HepG2 (cell line): ENCODE data around the gene YBX2. TPM values are rescaled to one million over a fixed set of nuclear protein-coding genes. Genes with fewer than 3 reads are reported as not detected.

Experiments
- BCLAF1 ChIP-seq: fragments of 450-650 bp; IDR thresholded peaks from 2 replicates; pipeline ENCODE4 v1.6.1; 2017; ENCODE audit warnings: mild to moderate bottlenecking
- CREBL2 ChIP-seq: sonication (generic); formaldehyde crosslinking; IDR thresholded peaks from 2 replicates; pipeline ENCODE4 v1.8.1; 2023; ENCODE audit warnings: missing genetic modification reagents, mild to moderate bottlenecking, borderline replicate concordance
- E2F2 ChIP-seq: sonication (generic); formaldehyde crosslinking; IDR thresholded peaks from 2 replicates; pipeline ENCODE4 v1.4.0; 2020; ENCODE audit warnings: missing genetic modification reagents, borderline replicate concordance
- MBNL3 ChIP-seq: fragments of 250-450 bp; sonication (Bioruptor Pico); conservative IDR thresholded peaks from 2 replicates; pipeline ENCODE4 v1.8.0; 2022; ENCODE audit warnings: mild to moderate bottlenecking, inconsistent platforms
- MLX ChIP-seq: IDR thresholded peaks from 2 replicates; pipeline ENCODE4 v1.6.1; 2016
- MXD4 ChIP-seq: IDR thresholded peaks from 2 replicates; pipeline ENCODE4 v1.6.1; 2016; ENCODE audit warnings: mild to moderate bottlenecking, missing biosample characterization, missing genetic modification reagents
- PRDM4 ChIP-seq: sonication (generic); formaldehyde crosslinking; IDR thresholded peaks from 2 replicates; pipeline ENCODE4 v1.9.0; 2021; ENCODE audit warnings: missing genetic modification reagents, borderline replicate concordance
- RFXANK ChIP-seq: IDR thresholded peaks from 2 replicates; pipeline ENCODE4 v1.6.1; 2016
- SIN3A ChIP-seq: IDR thresholded peaks from 2 replicates; pipeline ENCODE4 v1.6.1; 2011; ENCODE audit warnings: low read depth, mild to moderate bottlenecking, control low read depth, low read length, borderline replicate concordance
- SMC3 ChIP-seq: IDR thresholded peaks from 2 replicates; pipeline ENCODE4 v1.6.1; 2011; ENCODE audit warnings: low read length, improper control_type of control experiment
- THRA ChIP-seq: sonication (generic); formaldehyde crosslinking; IDR thresholded peaks from 2 replicates; pipeline ENCODE4 v1.4.0; 2020; ENCODE audit warnings: missing genetic modification reagents, borderline replicate concordance
- ZC3H4 ChIP-seq: sonication (generic); formaldehyde crosslinking; IDR thresholded peaks from 2 replicates; pipeline ENCODE4 v1.4.0; 2020; ENCODE audit warnings: missing genetic modification reagents, borderline replicate concordance
- ZFAT ChIP-seq: sonication (generic); formaldehyde crosslinking; conservative IDR thresholded peaks from 2 replicates; pipeline ENCODE4 v1.8.1; 2023; ENCODE audit warnings: missing genetic modification reagents, inconsistent platforms
- ZFP91 ChIP-seq: sonication (generic); formaldehyde crosslinking; IDR thresholded peaks from 2 replicates; pipeline ENCODE4 v1.9.0; 2022; ENCODE audit warnings: missing genetic modification reagents, mild to moderate bottlenecking, borderline replicate concordance
- ZNF143 ChIP-seq: sonication (generic); formaldehyde crosslinking; IDR thresholded peaks from 2 replicates; pipeline ENCODE4 v1.4.0; 2020; ENCODE audit warnings: missing genetic modification reagents
- ZNF17 ChIP-seq: sonication (generic); formaldehyde crosslinking; IDR thresholded peaks from 2 replicates; pipeline ENCODE4 v1.5.0; 2020; ENCODE audit warnings: mild to moderate bottlenecking, missing genetic modification reagents
- ZNF263 ChIP-seq: sonication (generic); formaldehyde crosslinking; IDR thresholded peaks from 2 replicates; pipeline ENCODE4 v1.4.0; 2020; ENCODE audit warnings: missing genetic modification reagents
- ZNF883 ChIP-seq: sonication (generic); formaldehyde crosslinking; IDR thresholded peaks from 2 replicates; pipeline ENCODE4 v1.5.1; 2020; ENCODE audit warnings: mild to moderate bottlenecking, missing genetic modification reagents; ENCODE audit errors: not compliant biosample characterization
- polyA plus RNA-seq, 8 experiments: library from polyadenylated mRNA; depleted of rRNA in 3 of 8; stranded (reverse) in 7 of 8; unstranded in 1 of 8; fragments of >200 nt; fragmentation: Illumina TruSeq in 4 of 8; extraction: Trizol in 4 of 8; gene quantifications; 2 replicates each; pipeline versions ENCODE4 v1.2.1 to v1.2.3, GENCODE V29; 2011 to 2016; ENCODE audit warnings: low read depth in 4 of 8, missing spikeins in 1 of 8, mixed read lengths in 1 of 8; ENCODE audit not compliant: insufficient read depth in 1 of 8
- total RNA-seq, 5 experiments: library from RNA; depleted of rRNA; stranded (reverse); fragments of >200 nt; fragmentation: Illumina TruSeq; extraction: Trizol; gene quantifications; 2 replicates each; pipeline ENCODE4 v1.2.3, GENCODE V29; 2016; ENCODE audit warnings: low read depth in 1 of 5

YBX2 gene
- total and polyA plus RNA-seq, 2 of the 13 experiments (the other 11 are each of a cell fraction or from before 2014, with no cell fraction given): 0.12 to 0.22 TPM

GRCh38 chr17:7242717-7243452, 51.6 kb downstream of the YBX2 start (continued):
- TF ChIP-seq MLX (CRISPR knock-in tag) (peak; percentile 75), SIN3A (peak; percentile 94), ZFAT (no peak), ZNF883 (CRISPR knock-in tag) (peak; percentile 45), MXD4 (CRISPR knock-in tag) (peak; percentile 68; the same call in 1 of the 2 replicates), CREBL2 (CRISPR knock-in tag) (no peak), ZC3H4 (CRISPR knock-in tag) (0 out of 2 replicates have a peak, but pooled peaks have one; percentile 37), SMC3 (no peak; the same call in 1 of the 2 replicates), MBNL3 (no peak), THRA (CRISPR knock-in tag) (peak; percentile 68; the same call in 1 of the 2 replicates), PRDM4 (CRISPR knock-in tag) (no peak), ZNF143 (CRISPR knock-in tag) (peak; percentile 75), ZFP91 (CRISPR knock-in tag) (peak; percentile 52), ZNF17 (CRISPR knock-in tag) (no peak), ZNF263 (CRISPR knock-in tag) (0 out of 2 replicates have a peak, but pooled peaks have one; percentile 26), BCLAF1 (no peak), E2F2 (CRISPR knock-in tag) (0 out of 2 replicates have a peak, but pooled peaks have one; percentile 36), RFXANK (CRISPR knock-in tag) (peak; percentile 50; the same call in 1 of the 2 replicates)
